K562 (cell line): Measurements from ENCODE around the gene TMEM95. TPM values are rescaled to one million over a fixed set of nuclear protein-coding genes. Genes with fewer than 3 reads are reported as not detected.
A peak's percentile ranks its signal among the peaks of the same experiment; 100 is the strongest.

Experiments
- ETV6 ChIP-seq, 3 experiments: fragments of 150-350 bp in 1 of 3; sonication (generic) in 1 of 3; formaldehyde crosslinking in 1 of 3; IDR thresholded peaks; 2 replicates each; pipeline versions ENCODE4 v1.6.1 to v1.8.0; 2014 to 2022; ENCODE audit warnings: borderline replicate concordance in 2 of 3, low read depth in 2 of 3, antibody characterized with exemption in 1 of 3, low read length in 1 of 3, mild to moderate bottlenecking in 1 of 3, missing genetic modification reagents in 1 of 3
- FOSL1 ChIP-seq: fragments of 200-800 bp; sonication (Bioruptor generic); conservative IDR thresholded peaks from 2 replicates; pipeline ENCODE4 v1.6.1; 2016; ENCODE audit warnings: missing genetic modification characterization, missing compliant biosample characterization
- IFI16 ChIP-seq: fragments of 250-450 bp; sonication (Bioruptor Pico); IDR thresholded peaks from 2 replicates; pipeline ENCODE4 v2.1.2; 2022; ENCODE audit warnings: mild to moderate bottlenecking, inconsistent platforms
- KLF13 ChIP-seq: fragments of 450-650 bp; IDR thresholded peaks from 2 replicates; pipeline ENCODE4 v1.6.1; 2016; ENCODE audit warnings: missing genetic modification characterization, low read depth, mild to moderate bottlenecking, missing compliant biosample characterization, moderate library complexity, borderline replicate concordance
- MYNN ChIP-seq, 2 experiments: sonication (generic); formaldehyde crosslinking in 1 of 2; IDR thresholded peaks; 2 replicates each; pipeline versions ENCODE4 v1.5.0 to v1.6.1; 2016 to 2020; ENCODE audit warnings: antibody characterized with exemption in 1 of 2, missing genetic modification reagents in 1 of 2
- NRF1 ChIP-seq, 2 experiments: fragments of 450-650 bp; IDR thresholded peaks in 1 of 2; conservative IDR thresholded peaks in 1 of 2; 2 replicates each; pipeline ENCODE4 v1.6.1; 2014; ENCODE audit warnings: mild to moderate bottlenecking in 2 of 2
- PHB2 ChIP-seq: fragments of 450-650 bp; IDR thresholded peaks from 2 replicates; pipeline ENCODE4 v1.6.1; 2017; ENCODE audit warnings: low read depth
- POLR2G ChIP-seq: fragments of 200-400 bp; formaldehyde crosslinking; IDR thresholded peaks from 2 replicates; pipeline ENCODE4 v1.6.1; 2017; ENCODE audit warnings: low read depth, mild to moderate bottlenecking, antibody characterized with exemption, low read length, moderate library complexity
- PURB ChIP-seq: sonication (generic); formaldehyde crosslinking; IDR thresholded peaks from 2 replicates; pipeline ENCODE4 v1.9.0; 2021; ENCODE audit warnings: low read depth, mild to moderate bottlenecking, missing genetic modification reagents
- SLC30A9 ChIP-seq: fragments of 250-450 bp; sonication (Bioruptor Pico); IDR thresholded peaks from 2 replicates; pipeline ENCODE4 v1.8.0; 2022; ENCODE audit warnings: mild to moderate bottlenecking, moderate library complexity
- SREBF1 ChIP-seq: fragments of 150-350 bp; IDR thresholded peaks from 2 replicates; pipeline ENCODE4 v1.6.1; 2014; ENCODE audit warnings: antibody characterized with exemption, low read depth, low read length, borderline replicate concordance
- SREBF2 ChIP-seq: sonication (generic); formaldehyde crosslinking; IDR thresholded peaks from 2 replicates; pipeline ENCODE4 v1.4.0; 2020; ENCODE audit warnings: mild to moderate bottlenecking, missing genetic modification reagents
- SRSF1 ChIP-seq: fragments of 200-400 bp; formaldehyde crosslinking; IDR thresholded peaks from 2 replicates; pipeline ENCODE4 v1.6.1; 2017; ENCODE audit warnings: mild to moderate bottlenecking, low read depth, low read length, moderate library complexity
- STAG1 ChIP-seq: sonication (generic); formaldehyde crosslinking; IDR thresholded peaks from 2 replicates; pipeline ENCODE4 v1.5.0; 2020; ENCODE audit warnings: missing genetic modification reagents, borderline replicate concordance
- TBP ChIP-seq: optimal IDR thresholded peaks from 2 replicates; pipeline ENCODE3; 2011; ENCODE audit warnings: low read depth, low read length, improper control_type of control experiment
- TRIM24 ChIP-seq, 2 experiments: fragments of 450-650 bp; IDR thresholded peaks; 2 replicates each; pipeline ENCODE4 v1.6.1; 2016
- ZC3H4 ChIP-seq: sonication (generic); formaldehyde crosslinking; IDR thresholded peaks from 2 replicates; pipeline ENCODE4 v1.9.0; 2021; ENCODE audit warnings: missing genetic modification reagents, borderline replicate concordance
- ZNF212 ChIP-seq: fragments of 450-650 bp; formaldehyde crosslinking; IDR thresholded peaks from 2 replicates; pipeline ENCODE4 v1.4.0; 2020; ENCODE audit warnings: mild to moderate bottlenecking
- ZNF76 ChIP-seq: fragments of 250-450 bp; sonication (Bioruptor Pico); IDR thresholded peaks from 2 replicates; pipeline ENCODE4 v1.4.0; 2020; ENCODE audit warnings: mild to moderate bottlenecking, moderate library complexity, borderline replicate concordance
- ZNF77 ChIP-seq: fragments of 250-450 bp; sonication (Bioruptor Pico); IDR thresholded peaks from 2 replicates; pipeline ENCODE4 v1.5.0; 2020
- ZNF778 ChIP-seq: fragments of 450-650 bp; formaldehyde crosslinking; IDR thresholded peaks from 2 replicates; pipeline ENCODE4 v1.4.0; 2020; ENCODE audit warnings: mild to moderate bottlenecking, moderate library complexity
- ZNF830 ChIP-seq: fragments of 250-450 bp; sonication (Bioruptor Pico); IDR thresholded peaks from 2 replicates; pipeline ENCODE4 v1.5.0; 2021; ENCODE audit warnings: mild to moderate bottlenecking
- polyA plus RNA-seq, 8 experiments: library from polyadenylated mRNA; depleted of rRNA in 4 of 8; stranded (reverse) in 5 of 8; unstranded in 3 of 8; fragments of >200 nt; fragmentation: Nextera tagmentation in 2 of 8; fragmentation: Illumina TruSeq in 1 of 8; extraction: Ambion mirVana in 2 of 8; extraction: Trizol in 1 of 8; gene quantifications; 2 replicates each; pipeline versions ENCODE4 v1.2.1 to v1.2.3, GENCODE V29; 2011 to 2014; ENCODE audit warnings: inconsistent platforms in 1 of 8, missing spikeins in 1 of 8
- total RNA-seq, 7 experiments: library from RNA; depleted of rRNA in 6 of 7; stranded (reverse); fragments of >200 nt in 6 of 7; fragmentation: Illumina TruSeq in 2 of 7; extraction: Trizol in 2 of 7; gene quantifications; 2 replicates each; pipeline versions ENCODE4 v1.2.1 to v1.2.3, GENCODE V29; 2011 to 2021; ENCODE audit warnings: low replicate concordance in 1 of 7
- TF ChIP-seq, protein P1 (sequence below): sonication (generic); formaldehyde crosslinking; IDR thresholded peaks from 2 replicates; pipeline ENCODE4 v1.8.1; 2023; ENCODE audit warnings: mild to moderate bottlenecking, missing genetic modification reagents
- TF ChIP-seq, protein P2 (sequence below): fragments of 150-350 bp; IDR thresholded peaks from 2 replicates; pipeline ENCODE4 v1.6.1; 2014; ENCODE audit warnings: low read depth, mild to moderate bottlenecking, low read length, borderline replicate concordance

TMEM95 gene
- total and polyA plus RNA-seq, 9 of the 15 experiments (the other 6 are each of a cell fraction or from before 2014, with no cell fraction given) = not detected

GRCh38 chr17:7329374-7329996 lies 25.5 kb upstream of the TMEM95 start (continued):
- TF ChIP-seq TRIM24 (IDR thresholded peaks at IDR 0.05) = no peak
- no peak for TF ChIP-seq POLR2G
- no peak for TF ChIP-seq IFI16 (CRISPR knock-in tag)
- no peak for TF ChIP-seq SREBF1
- TF ChIP-seq, protein P1, sequence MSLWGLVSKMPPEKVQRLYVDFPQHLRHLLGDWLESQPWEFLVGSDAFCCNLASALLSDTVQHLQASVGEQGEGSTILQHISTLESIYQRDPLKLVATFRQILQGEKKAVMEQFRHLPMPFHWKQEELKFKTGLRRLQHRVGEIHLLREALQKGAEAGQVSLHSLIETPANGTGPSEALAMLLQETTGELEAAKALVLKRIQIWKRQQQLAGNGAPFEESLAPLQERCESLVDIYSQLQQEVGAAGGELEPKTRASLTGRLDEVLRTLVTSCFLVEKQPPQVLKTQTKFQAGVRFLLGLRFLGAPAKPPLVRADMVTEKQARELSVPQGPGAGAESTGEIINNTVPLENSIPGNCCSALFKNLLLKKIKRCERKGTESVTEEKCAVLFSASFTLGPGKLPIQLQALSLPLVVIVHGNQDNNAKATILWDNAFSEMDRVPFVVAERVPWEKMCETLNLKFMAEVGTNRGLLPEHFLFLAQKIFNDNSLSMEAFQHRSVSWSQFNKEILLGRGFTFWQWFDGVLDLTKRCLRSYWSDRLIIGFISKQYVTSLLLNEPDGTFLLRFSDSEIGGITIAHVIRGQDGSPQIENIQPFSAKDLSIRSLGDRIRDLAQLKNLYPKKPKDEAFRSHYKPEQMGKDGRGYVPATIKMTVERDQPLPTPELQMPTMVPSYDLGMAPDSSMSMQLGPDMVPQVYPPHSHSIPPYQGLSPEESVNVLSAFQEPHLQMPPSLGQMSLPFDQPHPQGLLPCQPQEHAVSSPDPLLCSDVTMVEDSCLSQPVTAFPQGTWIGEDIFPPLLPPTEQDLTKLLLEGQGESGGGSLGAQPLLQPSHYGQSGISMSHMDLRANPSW (CRISPR knock-in tag) = no peak
- TF ChIP-seq, protein P2, sequence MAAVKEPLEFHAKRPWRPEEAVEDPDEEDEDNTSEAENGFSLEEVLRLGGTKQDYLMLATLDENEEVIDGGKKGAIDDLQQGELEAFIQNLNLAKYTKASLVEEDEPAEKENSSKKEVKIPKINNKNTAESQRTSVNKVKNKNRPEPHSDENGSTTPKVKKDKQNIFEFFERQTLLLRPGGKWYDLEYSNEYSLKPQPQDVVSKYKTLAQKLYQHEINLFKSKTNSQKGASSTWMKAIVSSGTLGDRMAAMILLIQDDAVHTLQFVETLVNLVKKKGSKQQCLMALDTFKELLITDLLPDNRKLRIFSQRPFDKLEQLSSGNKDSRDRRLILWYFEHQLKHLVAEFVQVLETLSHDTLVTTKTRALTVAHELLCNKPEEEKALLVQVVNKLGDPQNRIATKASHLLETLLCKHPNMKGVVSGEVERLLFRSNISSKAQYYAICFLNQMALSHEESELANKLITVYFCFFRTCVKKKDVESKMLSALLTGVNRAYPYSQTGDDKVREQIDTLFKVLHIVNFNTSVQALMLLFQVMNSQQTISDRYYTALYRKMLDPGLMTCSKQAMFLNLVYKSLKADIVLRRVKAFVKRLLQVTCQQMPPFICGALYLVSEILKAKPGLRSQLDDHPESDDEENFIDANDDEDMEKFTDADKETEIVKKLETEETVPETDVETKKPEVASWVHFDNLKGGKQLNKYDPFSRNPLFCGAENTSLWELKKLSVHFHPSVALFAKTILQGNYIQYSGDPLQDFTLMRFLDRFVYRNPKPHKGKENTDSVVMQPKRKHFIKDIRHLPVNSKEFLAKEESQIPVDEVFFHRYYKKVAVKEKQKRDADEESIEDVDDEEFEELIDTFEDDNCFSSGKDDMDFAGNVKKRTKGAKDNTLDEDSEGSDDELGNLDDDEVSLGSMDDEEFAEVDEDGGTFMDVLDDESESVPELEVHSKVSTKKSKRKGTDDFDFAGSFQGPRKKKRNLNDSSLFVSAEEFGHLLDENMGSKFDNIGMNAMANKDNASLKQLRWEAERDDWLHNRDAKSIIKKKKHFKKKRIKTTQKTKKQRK = no peak
- no peak for TF ChIP-seq ZNF77 (CRISPR knock-in tag)
- no peak for TF ChIP-seq ZNF212 (CRISPR knock-in tag)
- TF ChIP-seq ZC3H4 (CRISPR knock-in tag) = no peak
- no peak for TF ChIP-seq PHB2
- TF ChIP-seq STAG1 (CRISPR knock-in tag) = no peak
- no peak for TF ChIP-seq SLC30A9
- no peak for TF ChIP-seq SRSF1
- no peak for TF ChIP-seq ETV6 (IDR thresholded peaks at IDR 0.05; ENCODE audit: borderline replicate concordance in 1 of 2, low read depth in 2 of 2, low read length in 1 of 2)
- TF ChIP-seq ETV6 (CRISPR knock-in tag; IDR thresholded peaks at IDR 0.05; ENCODE audit: borderline replicate concordance) = no peak
- no peak for TF ChIP-seq ZNF830 (CRISPR knock-in tag)
- no peak for TF ChIP-seq FOSL1 (tag)
- TF ChIP-seq SREBF2 (CRISPR knock-in tag) = no peak
- peak; percentile 86; the same call in 1 of the 2 replicates for TF ChIP-seq KLF13
- no peak for TF ChIP-seq ZNF778
- peak; percentile 4 for TF ChIP-seq TBP
- TF ChIP-seq NRF1 (conservative IDR thresholded peaks at IDR 0.05 in 1 of 2, IDR thresholded peaks at IDR 0.05 in 1 of 2) = peak; percentile 65 to 77
- TF ChIP-seq MYNN (IDR thresholded peaks at IDR 0.05) = no peak
- no peak for TF ChIP-seq MYNN (CRISPR knock-in tag; IDR thresholded peaks at IDR 0.05)
- no peak for TF ChIP-seq ZNF76 (CRISPR knock-in tag)
- no peak for TF ChIP-seq PURB (CRISPR knock-in tag)
